ENCODE data around the gene MAPK9.
A peak's percentile ranks its signal among the peaks of the same experiment; 100 is the strongest.

MAPK9 gene

GRCh38 chr5:180291943-180292831 is at the start of gene MAPK9:
MAPK9 (minus strand) TSS chr5:180292083; CDS start chr5:180280561, 11,522 bp downstream.
- DNase-seq (ENCODE audit: low read depth in 2 of 3, low spot score in 2 of 3) = peak; percentile 40 to 70 (median 53)

GRCh38 chr5:180341595-180341994 is 49.7 kb upstream of the MAPK9 start:
- DNase-seq (ENCODE audit: low read depth in 2 of 3, low spot score in 2 of 3) = no peak

- DNase-seq (ENCODE audit: low read depth in 2 of 3, low spot score in 2 of 3) = no peak
These were observed 49.0 kb upstream of the MAPK9 start for GRCh38 chr5:180340856-180341255.

- DNase-seq (ENCODE audit: low read depth in 2 of 3, low spot score in 2 of 3) = no peak
These were observed 47.8 kb upstream of the MAPK9 start for GRCh38 chr5:180339583-180340183.

- DNase-seq (ENCODE audit: low read depth in 2 of 3, low spot score in 2 of 3) = no peak
These were observed 46.3 kb upstream of the MAPK9 start for GRCh38 chr5:180338001-180338707.

GRCh38 chr5:180336234-180337020 is 44.5 kb upstream of the MAPK9 start:
- DNase-seq (ENCODE audit: low read depth in 2 of 3, low spot score in 2 of 3) = no peak

- DNase-seq (ENCODE audit: low read depth in 2 of 3, low spot score in 2 of 3) = no peak
These were observed 43.8 kb upstream of the MAPK9 start for GRCh38 chr5:180335614-180336233.

- no peak for DNase-seq (ENCODE audit: low read depth in 2 of 3, low spot score in 2 of 3)
These were observed 43.1 kb upstream of the MAPK9 start for GRCh38 chr5:180334751-180335613.

- DNase-seq (ENCODE audit: low read depth in 2 of 3, low spot score in 2 of 3) = no peak
These were observed 42.3 kb upstream of the MAPK9 start for GRCh38 chr5:180334176-180334575.

- DNase-seq (ENCODE audit: low read depth in 2 of 3, low spot score in 2 of 3) = no peak
These were observed 41.8 kb upstream of the MAPK9 start for GRCh38 chr5:180333661-180334060.

- DNase-seq (ENCODE audit: low read depth in 2 of 3, low spot score in 2 of 3) = no peak
These were observed 41.0 kb upstream of the MAPK9 start for GRCh38 chr5:180332861-180333260.

GRCh38 chr5:180332051-180332517 is 40.2 kb upstream of the MAPK9 start:
- no peak for DNase-seq (ENCODE audit: low read depth in 2 of 3, low spot score in 2 of 3)

GRCh38 chr5:180331647-180331950 is 39.7 kb upstream of the MAPK9 start:
- DNase-seq (ENCODE audit: low read depth in 2 of 3, low spot score in 2 of 3) = no peak

- DNase-seq (ENCODE audit: low read depth in 2 of 3, low spot score in 2 of 3) = no peak
These were observed 39.1 kb upstream of the MAPK9 start for GRCh38 chr5:180330810-180331646.

- DNase-seq (ENCODE audit: low read depth in 2 of 3, low spot score in 2 of 3) = no peak
These were observed 38.4 kb upstream of the MAPK9 start for GRCh38 chr5:180330270-180330648.

- no peak for DNase-seq (ENCODE audit: low read depth in 2 of 3, low spot score in 2 of 3)
These were observed 37.9 kb upstream of the MAPK9 start for GRCh38 chr5:180329606-180330269.

GRCh38 chr5:180329138-180329435 is 37.2 kb upstream of the MAPK9 start:
- DNase-seq (ENCODE audit: low read depth in 2 of 3, low spot score in 2 of 3) = no peak

- peak; percentile 52 to 77 (median 73) for DNase-seq (ENCODE audit: low read depth in 2 of 3, low spot score in 2 of 3)
These were observed 36.6 kb upstream of the MAPK9 start for GRCh38 chr5:180328296-180329137.

Data from activated CD8-positive, alpha-beta memory T cell treated with anti-CD3 and anti-CD28 coated beads for 48 hours (primary cell).